IMR-90 (cell line): ENCODE data around the gene CCDC102A. TPM values are rescaled to one million over a fixed set of nuclear protein-coding genes. Genes with fewer than 3 reads are reported as not detected.

Source experiments
- ATAC-seq: fragments of 200-7000 bp; cut with Tn5 transposase; 2 replicates; pipeline ENCODE4 v1.9.1; 2020; ENCODE audit warnings: low read depth, mild to moderate bottlenecking, moderate library complexity
- BruUV-seq: library from RNA; stranded (reverse); fragments of 400-500 nt; replicated peaks from 2 replicates; lab custom pipeline; 2021; lab: Mats Ljungman, UMichigan
- CTCF ChIA-PET: fragments of 300-600 bp; formaldehyde crosslinking; extraction: SDS; loops from one replicate; lab custom pipeline; 2021; ENCODE audit warnings: antibody characterized with exemption; lab: Yijun Ruan, JAX
- POLR2A ChIA-PET: fragments of 300-600 bp; sonication (Branson Sonifier 250); formaldehyde crosslinking; loops from one replicate; lab custom pipeline; 2022; ENCODE audit warnings: antibody characterized with exemption; ENCODE audit not compliant: unreplicated experiment; lab: Charles Lee
- DNase-seq: peaks from one replicate; pipeline ENCODE4 v3.0.0; 2013
- H2AFZ ChIP-seq: replicated peaks from 2 replicates; pipeline ENCODE3; 2013; ENCODE audit warnings: low read length, mild to moderate bottlenecking; ENCODE audit not compliant: poor library complexity
- H2AK5ac ChIP-seq: 2 replicates; pipeline ENCODE4 v1.6.1; 2013; ENCODE audit warnings: low read depth, low read length, inconsistent platforms
- H2AK9ac ChIP-seq: replicated peaks from 2 replicates; pipeline ENCODE3; 2013; ENCODE audit warnings: mild to moderate bottlenecking, low read depth, low read length, moderate library complexity; ENCODE audit not compliant: poor library complexity
- H2BK120ac ChIP-seq: 2 replicates; pipeline ENCODE4 v1.6.1; 2013; ENCODE audit warnings: low read depth, low read length, inconsistent platforms
- H2BK15ac ChIP-seq: 3 replicates; pipeline ENCODE4 v1.6.1; 2013; ENCODE audit warnings: low read depth, low read length, inconsistent platforms
- H2BK20ac ChIP-seq: 2 replicates; pipeline ENCODE4 v1.6.1; 2013; ENCODE audit warnings: low read depth, mild to moderate bottlenecking, inconsistent platforms, low read length, moderate library complexity
- H2BK5ac ChIP-seq: 2 replicates; pipeline ENCODE4 v1.6.1; 2013; ENCODE audit warnings: mild to moderate bottlenecking, low read depth, low read length, inconsistent platforms; ENCODE audit not compliant: poor library complexity, severe bottlenecking
- H3K14ac ChIP-seq: replicated peaks from 2 replicates; pipeline ENCODE4 v1.6.1; 2013; ENCODE audit warnings: low read depth, low read length, inconsistent platforms
- H3K18ac ChIP-seq: 2 replicates; pipeline ENCODE4 v1.6.1; 2013; ENCODE audit warnings: low read depth, low read length, control low read depth
- H3K23ac ChIP-seq: 2 replicates; pipeline ENCODE4 v1.6.1; 2013; ENCODE audit warnings: low read depth, low read length, inconsistent platforms
- H3K27ac ChIP-seq: 2 replicates; pipeline ENCODE4 v1.5.1; 2013; ENCODE audit warnings: mild to moderate bottlenecking, control low read depth, low read length; ENCODE audit not compliant: insufficient read depth
- H3K27me3 ChIP-seq: 2 replicates; pipeline ENCODE4 v1.6.1; 2013; ENCODE audit warnings: low read length; ENCODE audit not compliant: control insufficient read depth, insufficient read depth
- H3K36me3 ChIP-seq: 2 replicates; pipeline ENCODE4 v1.6.1; 2013; ENCODE audit warnings: low read length, mixed read lengths; ENCODE audit not compliant: control insufficient read depth, insufficient read depth
- H3K4ac ChIP-seq: 2 replicates; pipeline ENCODE4 v1.6.1; 2013; ENCODE audit warnings: low read depth, low read length, inconsistent platforms
- H3K4me1 ChIP-seq: 2 replicates; pipeline ENCODE4 v1.6.1; 2013; ENCODE audit warnings: low read length, mixed read lengths; ENCODE audit not compliant: control insufficient read depth, insufficient read depth
- H3K4me2 ChIP-seq: 2 replicates; pipeline ENCODE4 v1.6.1; 2013; ENCODE audit warnings: low read depth, mild to moderate bottlenecking, control low read depth, low read length, moderate library complexity
- H3K4me3 ChIP-seq: 2 replicates; pipeline ENCODE4 v1.5.1; 2013; ENCODE audit warnings: low read depth, mild to moderate bottlenecking, control low read depth, low read length, moderate library complexity; ENCODE audit not compliant: insufficient read depth
- H3K56ac ChIP-seq: 2 replicates; pipeline ENCODE4 v1.6.1; 2013; ENCODE audit warnings: low read length, inconsistent platforms; ENCODE audit not compliant: insufficient read depth; ENCODE audit errors: extremely low read depth
- H3K79me1 ChIP-seq, 2 experiments: 2 replicates each; pipeline ENCODE4 v1.6.1; 2013; ENCODE audit warnings: low read length in 2 of 2, inconsistent platforms in 1 of 2, low read depth in 1 of 2
- H3K9ac ChIP-seq: 2 replicates; pipeline ENCODE4 v1.6.1; 2013; ENCODE audit warnings: low read depth, low read length, control low read depth
- H3K9me1 ChIP-seq: 2 replicates; pipeline ENCODE4 v1.6.1; 2013; ENCODE audit warnings: low read length, inconsistent platforms; ENCODE audit not compliant: insufficient read depth
- H3K9me3 ChIP-seq: 2 replicates; pipeline ENCODE4 v1.6.1; 2013; ENCODE audit warnings: low read length; ENCODE audit not compliant: control insufficient read depth, insufficient read depth
- H4K20me1 ChIP-seq: 2 replicates; pipeline ENCODE4 v1.6.1; 2013; ENCODE audit warnings: low read length, inconsistent platforms; ENCODE audit not compliant: insufficient read depth
- H4K5ac ChIP-seq: 2 replicates; pipeline ENCODE4 v1.6.1; 2013; ENCODE audit warnings: mild to moderate bottlenecking, low read depth, low read length, control low read depth
- H4K8ac ChIP-seq, 2 experiments: 2 replicates each; pipeline ENCODE4 v1.6.1; 2013; ENCODE audit warnings: low read depth in 2 of 2, low read length in 2 of 2, control low read depth in 1 of 2, inconsistent platforms in 1 of 2
- H4K91ac ChIP-seq: 2 replicates; pipeline ENCODE4 v1.6.1; 2013; ENCODE audit warnings: low read depth, low read length, inconsistent platforms; ENCODE audit not compliant: insufficient read depth
- BHLHE40 ChIP-seq: fragments of 150-350 bp; IDR thresholded peaks from 2 replicates; pipeline ENCODE4 v1.6.1; 2016; ENCODE audit warnings: mild to moderate bottlenecking, low read depth, low read length
- CEBPB ChIP-seq: IDR thresholded peaks from 2 replicates; pipeline ENCODE4 v1.6.1; 2012; ENCODE audit warnings: low read depth, low read length, improper control_type of control experiment
- CHD1 ChIP-seq: IDR thresholded peaks from 2 replicates; pipeline ENCODE4 v1.6.1; 2012; ENCODE audit warnings: low read depth, low read length, improper control_type of control experiment
- CTCF ChIP-seq: conservative IDR thresholded peaks from 2 replicates; pipeline ENCODE4 v1.5.1; 2012; ENCODE audit warnings: mild to moderate bottlenecking, low read depth, low read length, improper control_type of control experiment
- ELK1 ChIP-seq: fragments of 150-350 bp; IDR thresholded peaks from 2 replicates; pipeline ENCODE4 v1.6.1; 2016; ENCODE audit warnings: low read depth, mild to moderate bottlenecking, low read length, moderate library complexity, borderline replicate concordance
- FOS ChIP-seq: fragments of 150-350 bp; IDR thresholded peaks from 2 replicates; pipeline ENCODE4 v1.6.1; 2016; ENCODE audit warnings: low read depth, low read length
- MAFK ChIP-seq: IDR thresholded peaks from 2 replicates; pipeline ENCODE4 v1.6.1; 2012; ENCODE audit warnings: low read depth, low read length, improper control_type of control experiment
- MAZ ChIP-seq: IDR thresholded peaks from 2 replicates; pipeline ENCODE4 v1.6.1; 2012; ENCODE audit warnings: low read depth, mild to moderate bottlenecking, low read length, improper control_type of control experiment, moderate library complexity, borderline replicate concordance
- MXI1 ChIP-seq: IDR thresholded peaks from 2 replicates; pipeline ENCODE4 v1.6.1; 2012; ENCODE audit warnings: low read depth, mild to moderate bottlenecking, low read length, moderate library complexity, borderline replicate concordance
- NFE2L2 ChIP-seq: fragments of 150-350 bp; IDR thresholded peaks from 2 replicates; pipeline ENCODE4 v1.6.1; 2016; ENCODE audit warnings: low read depth, mild to moderate bottlenecking, low read length
- POLR2A ChIP-seq: IDR thresholded peaks from 2 replicates; pipeline ENCODE4 v1.6.1; 2012; ENCODE audit warnings: mild to moderate bottlenecking, low read depth, low read length
- RCOR1 ChIP-seq: IDR thresholded peaks from 2 replicates; pipeline ENCODE4 v1.6.1; 2012; ENCODE audit warnings: mild to moderate bottlenecking, low read length, improper control_type of control experiment; ENCODE audit not compliant: insufficient replicate concordance
- RFX5 ChIP-seq: IDR thresholded peaks from 2 replicates; pipeline ENCODE4 v1.8.0; 2012; ENCODE audit warnings: low read depth, mild to moderate bottlenecking, low read length, moderate library complexity
- SMC3 ChIP-seq: fragments of 150-350 bp; IDR thresholded peaks from 2 replicates; pipeline ENCODE4 v1.6.1; 2016; ENCODE audit warnings: low read depth, mild to moderate bottlenecking, antibody characterized with exemption, low read length, moderate library complexity
- USF2 ChIP-seq: fragments of 150-350 bp; IDR thresholded peaks from 2 replicates; pipeline ENCODE4 v1.6.1; 2017; ENCODE audit warnings: mild to moderate bottlenecking, antibody characterized with exemption, low read length, low read depth
- WGBS, 2 experiments: methylation state at CpG; one replicate each; pipeline versions ENCODE4 v1.1.5 to v1.1.7; 2013; ENCODE audit warnings: missing lambda C conversion rate in 2 of 2; ENCODE audit not compliant: insufficient read length in 1 of 2; ENCODE audit errors: extremely low coverage in 2 of 2; 5-methylcytosine and 5-hydroxymethylcytosine counted together
- dilution Hi-C: fragments of 300-500 bp; cut with HindIII; formaldehyde crosslinking; loops from one replicate; pipeline ENCODE4 v1.14.3; 2018; ENCODE audit warnings: low sequenced_read_pairs; ENCODE audit not compliant: unreplicated experiment
- in situ Hi-C: fragments of 300-500 bp; cut with MboI; formaldehyde crosslinking; loops from 3 replicates; pipeline ENCODE4 v1.14.3; 2019; ENCODE audit warnings: low sequenced_read_pairs, inconsistent platforms, mixed read lengths
- intact Hi-C: fragments of 100-400 bp; cut with micrococcal nuclease; formaldehyde crosslinking; loops from 2 replicates; pipeline ENCODE4 v1.10.0; 2022
- polyA plus RNA-seq, 3 experiments: library from polyadenylated mRNA; depleted of rRNA; stranded (reverse); fragments of >200 nt; gene quantifications; 2 replicates each; pipeline ENCODE4 v1.2.3, GENCODE V29; 2012; ENCODE audit warnings: low replicate concordance in 1 of 3
- total RNA-seq: library from RNA; depleted of rRNA; stranded (reverse); fragments of >200 nt; gene quantifications from 2 replicates; pipeline ENCODE4 v1.2.3, GENCODE V29; 2012

The CCDC102A gene
- total and polyA plus RNA-seq, 2 of the 4 experiments (the other 2 are of a cell fraction) = 5.4 to 8.5 TPM

GRCh38 chr16:57531635-57532265 lies 4.6 kb downstream of the CCDC102A start:
- no peak overlapping the region for H2BK20ac ChIP-seq
- H3K36me3 ChIP-seq = peaks cover 7% of the 10 kb centered on the region
- peak overlapping the region; percentile 37 for H2AFZ ChIP-seq
- peaks cover 5% of the 10 kb centered on the region; the same call in 1 of the 2 replicates for H4K20me1 ChIP-seq
- H4K91ac ChIP-seq = no peak overlapping the region
- ATAC-seq = no peak
- H3K27me3 ChIP-seq = no peaks in the 10 kb centered on the region
- no peak overlapping the region for H3K4me2 ChIP-seq
- no peak overlapping the region for H2BK120ac ChIP-seq
- H2AK9ac ChIP-seq = no peak overlapping the region
- no peak overlapping the region for H4K5ac ChIP-seq
- H3K9me3 ChIP-seq = no peaks in the 10 kb centered on the region
- WGBS, 2 experiments = 70% methylated on average over 3 of the region's 8 CpGs; no CpG with 5 or more reads in 1 of the 2 experiments
- peaks cover 7 to 27% of the 10 kb centered on the region in 2 experiments; a peak in 3 of 4 replicates for H3K79me1 ChIP-seq
- dilution Hi-C loops = no loop called here
- H4K8ac ChIP-seq = no peak overlapping the region
- no peak overlapping the region for H2AK5ac ChIP-seq
- peaks cover 5% of the 10 kb centered on the region; the same call in 1 of the 2 replicates for H3K9me1 ChIP-seq
- H3K27ac ChIP-seq = no peak overlapping the region
- no peak overlapping the region for H2BK5ac ChIP-seq
- no peak overlapping the region for H3K4me3 ChIP-seq
- H3K14ac ChIP-seq = no peak overlapping the region
- no peak overlapping the region for H3K9ac ChIP-seq
- no TSS peak for BruUV-seq
- H3K23ac ChIP-seq = no peak overlapping the region
- H2BK15ac ChIP-seq = no peak overlapping the region
- POLR2A ChIA-PET = no interaction called here
- TF ChIP-seq SMC3 (no peak), ELK1 (no peak), MXI1 (no peak), POLR2A (no peak), BHLHE40 (no peak), NFE2L2 (no peak), CHD1 (no peak), FOS (no peak), CEBPB (no peak), RCOR1 (no peak), CTCF (no peak), MAFK (no peak), RFX5 (no peak), MAZ (no peak), USF2 (no peak)
- peaks cover 23% of the 10 kb centered on the region for H3K4me1 ChIP-seq
- in situ Hi-C loops = no loop called here
- no peak overlapping the region for H3K56ac ChIP-seq
- intact Hi-C loops = no loop called here
- no peak for DNase-seq
- CTCF ChIA-PET = no interaction called here
- H3K4ac ChIP-seq = no peak overlapping the region
- H3K18ac ChIP-seq = no peak overlapping the region
